Left renal cortex interstitium (tissue), 4 donors: ENCODE measurements around the gene VPS54. TPM values are rescaled to one million over a fixed set of nuclear protein-coding genes. Genes with fewer than 3 reads are reported as not detected.
A peak's percentile ranks its signal among the peaks of the same experiment; 100 is the strongest.

Source experiments
- DNase-seq, 4 donors: peaks; one replicate each; pipeline ENCODE4 v3.0.0-alpha.2; 2013; ENCODE audit warnings: low read depth in 4 of 4, low spot score in 2 of 4, missing footprints in 1 of 4
- polyA plus RNA-seq, 4 donors: library from polyadenylated mRNA; unstranded; fragments of 120-200 nt; gene quantifications; one replicate each; pipeline ENCODE4 v1.2.1, GENCODE V29; 2013; ENCODE audit not compliant: insufficient read length in 4 of 4

Gene VPS54, protein sequence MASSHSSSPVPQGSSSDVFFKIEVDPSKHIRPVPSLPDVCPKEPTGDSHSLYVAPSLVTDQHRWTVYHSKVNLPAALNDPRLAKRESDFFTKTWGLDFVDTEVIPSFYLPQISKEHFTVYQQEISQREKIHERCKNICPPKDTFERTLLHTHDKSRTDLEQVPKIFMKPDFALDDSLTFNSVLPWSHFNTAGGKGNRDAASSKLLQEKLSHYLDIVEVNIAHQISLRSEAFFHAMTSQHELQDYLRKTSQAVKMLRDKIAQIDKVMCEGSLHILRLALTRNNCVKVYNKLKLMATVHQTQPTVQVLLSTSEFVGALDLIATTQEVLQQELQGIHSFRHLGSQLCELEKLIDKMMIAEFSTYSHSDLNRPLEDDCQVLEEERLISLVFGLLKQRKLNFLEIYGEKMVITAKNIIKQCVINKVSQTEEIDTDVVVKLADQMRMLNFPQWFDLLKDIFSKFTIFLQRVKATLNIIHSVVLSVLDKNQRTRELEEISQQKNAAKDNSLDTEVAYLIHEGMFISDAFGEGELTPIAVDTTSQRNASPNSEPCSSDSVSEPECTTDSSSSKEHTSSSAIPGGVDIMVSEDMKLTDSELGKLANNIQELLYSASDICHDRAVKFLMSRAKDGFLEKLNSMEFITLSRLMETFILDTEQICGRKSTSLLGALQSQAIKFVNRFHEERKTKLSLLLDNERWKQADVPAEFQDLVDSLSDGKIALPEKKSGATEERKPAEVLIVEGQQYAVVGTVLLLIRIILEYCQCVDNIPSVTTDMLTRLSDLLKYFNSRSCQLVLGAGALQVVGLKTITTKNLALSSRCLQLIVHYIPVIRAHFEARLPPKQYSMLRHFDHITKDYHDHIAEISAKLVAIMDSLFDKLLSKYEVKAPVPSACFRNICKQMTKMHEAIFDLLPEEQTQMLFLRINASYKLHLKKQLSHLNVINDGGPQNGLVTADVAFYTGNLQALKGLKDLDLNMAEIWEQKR
- polyA plus RNA-seq, result 10 to 100 TPM; 42.8 to 52.9 (median 47.3) TPM

DNA sequence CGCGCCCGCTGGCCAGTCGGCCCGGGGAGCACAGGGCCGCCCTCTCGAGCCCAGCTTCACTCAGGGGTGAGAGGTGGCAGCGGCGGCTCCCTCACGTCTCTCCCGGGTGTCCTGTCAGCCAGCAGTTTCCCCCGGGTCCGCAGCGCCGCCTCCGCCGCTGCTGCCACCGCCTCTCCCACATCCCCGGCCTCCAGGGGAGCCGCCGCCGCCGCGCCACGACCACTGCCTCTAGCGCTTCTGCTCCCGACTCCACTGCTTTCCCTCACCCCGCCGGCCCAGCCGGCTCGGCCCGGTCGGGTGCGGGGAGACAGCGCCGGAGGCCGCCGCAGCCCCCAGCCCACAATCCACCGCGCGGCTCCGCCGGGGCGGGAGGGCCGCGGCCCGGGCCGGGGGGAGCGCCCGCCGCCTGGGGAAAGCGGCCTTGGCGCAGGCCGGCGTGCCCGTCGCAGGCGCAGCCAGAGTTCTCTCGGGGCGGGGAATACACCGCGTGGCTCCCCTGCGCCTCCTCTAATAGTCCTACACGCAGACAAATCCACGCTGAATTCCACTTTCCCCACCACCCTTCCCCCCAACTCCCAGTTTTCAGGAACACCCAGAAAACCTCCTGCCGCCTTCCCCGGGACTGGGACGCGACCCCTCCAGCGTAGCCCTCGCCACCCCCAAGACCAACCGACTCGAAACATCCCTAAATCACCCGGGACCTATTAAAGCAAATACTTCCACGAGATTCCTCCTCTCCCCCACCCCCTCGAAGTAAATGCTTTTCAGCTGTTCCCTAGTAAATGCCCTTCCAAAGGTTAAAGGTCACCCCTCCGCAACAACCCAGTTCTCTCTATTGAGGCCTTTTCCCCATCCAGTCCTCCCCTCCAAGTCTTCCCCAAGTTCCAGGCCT, at the start of gene VPS54:
TSS of gene VPS54 (minus strand) at position 346 of the 892 bp plus-strand sequence. CDS start 35,429 bp downstream, outside the sequence.
- DNase-seq, result peak; percentile 53 to 64 (median 54)

DNA sequence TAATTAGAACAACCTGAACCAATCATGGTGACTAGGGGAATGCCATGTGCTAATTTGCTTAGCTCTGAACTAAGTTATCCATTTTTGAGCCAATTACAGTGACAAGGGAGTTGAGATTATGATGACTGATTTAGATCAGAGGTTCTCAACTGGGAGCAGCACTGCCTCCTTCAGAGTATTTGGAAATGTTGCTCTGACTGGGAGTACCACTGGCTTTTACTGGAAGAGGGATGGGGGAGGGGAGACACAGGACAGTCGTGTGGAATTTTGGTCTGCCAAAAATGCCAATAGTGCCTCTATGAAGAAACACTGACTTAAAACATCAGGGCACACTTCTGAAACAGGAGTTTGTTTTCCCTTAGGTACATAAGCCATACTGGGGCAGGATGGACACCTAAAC, 48.1 kb upstream of the VPS54 start:
- no peak for DNase-seq

DNA sequence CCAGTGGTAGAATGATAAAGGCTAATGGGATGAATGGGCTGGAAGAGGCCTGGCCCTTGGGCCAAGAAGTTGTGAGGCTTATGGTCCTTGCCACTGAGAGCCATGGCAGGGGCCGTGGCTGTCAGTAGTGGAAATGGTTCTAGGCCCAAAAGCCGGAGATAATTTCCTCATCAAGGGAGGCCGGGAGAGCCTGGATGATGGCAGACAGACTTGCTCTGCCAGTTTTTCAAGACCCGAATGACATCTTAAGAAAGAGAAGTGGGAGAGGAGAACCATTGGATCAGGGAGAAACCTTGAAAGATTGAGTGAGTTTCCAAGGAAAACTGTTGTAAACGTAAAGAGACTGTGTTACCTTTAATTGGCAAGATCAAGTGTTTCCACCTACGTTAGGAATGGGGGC, 46.3 kb upstream of the VPS54 start:
- DNase-seq, result no peak

DNA sequence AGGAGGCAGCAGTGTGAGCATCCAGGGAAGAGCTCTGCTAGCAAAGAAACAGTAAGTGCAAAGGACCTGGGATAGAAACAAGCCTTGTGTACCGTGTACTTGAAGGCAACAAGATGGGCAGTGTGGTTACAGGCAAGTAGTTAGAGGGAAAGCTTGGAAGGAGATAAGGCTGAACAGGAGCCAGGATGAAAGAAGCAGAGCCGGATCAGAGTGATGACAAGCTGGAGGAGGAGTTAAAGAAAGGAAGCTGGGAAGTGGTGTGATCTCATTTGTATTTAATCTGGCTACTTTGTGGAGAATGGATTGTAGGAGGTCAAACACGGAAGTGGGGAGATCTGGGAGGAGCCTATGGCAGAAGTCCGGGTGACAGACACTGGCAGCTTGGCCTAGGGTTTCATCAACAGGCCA, 44.7 kb upstream of the VPS54 start:
- DNase-seq, result no peak

DNA sequence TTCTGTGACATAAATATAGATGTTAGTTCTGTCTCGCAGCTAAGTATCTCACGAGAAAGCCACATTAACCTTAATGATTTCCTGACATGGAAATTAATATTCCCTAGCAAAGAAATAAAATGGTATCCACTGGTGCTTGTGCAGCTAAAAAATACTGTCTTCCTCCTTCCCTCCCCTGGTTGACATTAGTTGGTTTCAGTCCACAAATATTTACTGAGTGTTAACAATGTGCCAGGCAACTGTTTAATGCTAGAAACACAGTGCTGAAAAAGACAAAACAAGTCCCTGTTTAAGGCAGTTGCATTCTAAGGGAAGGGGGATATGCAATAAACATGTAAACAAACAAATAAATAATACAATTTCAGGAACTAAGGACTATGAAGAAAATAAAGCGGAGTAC, 44.2 kb upstream of the VPS54 start:
- no peak for DNase-seq

DNA sequence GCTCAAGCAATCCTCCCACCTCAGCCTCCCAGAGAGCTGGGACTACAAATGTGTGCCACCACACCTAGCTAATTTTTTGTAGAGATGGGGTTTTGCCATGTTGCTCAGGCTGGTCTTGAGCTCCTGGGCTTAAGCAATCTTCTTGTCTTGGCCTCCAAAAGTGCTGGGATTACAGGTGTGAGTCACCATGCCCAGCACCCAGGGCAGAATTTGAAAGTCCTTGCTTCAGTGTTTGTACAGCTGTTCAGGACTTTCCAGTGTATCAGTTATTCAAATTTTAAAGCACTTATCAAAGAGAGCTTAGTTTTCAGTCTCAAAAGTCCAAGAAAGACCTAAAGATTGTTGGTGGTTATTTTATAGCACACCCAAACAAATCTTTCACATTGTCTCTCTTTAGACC, 43.6 kb upstream of the VPS54 start:
- no peak for DNase-seq

DNA sequence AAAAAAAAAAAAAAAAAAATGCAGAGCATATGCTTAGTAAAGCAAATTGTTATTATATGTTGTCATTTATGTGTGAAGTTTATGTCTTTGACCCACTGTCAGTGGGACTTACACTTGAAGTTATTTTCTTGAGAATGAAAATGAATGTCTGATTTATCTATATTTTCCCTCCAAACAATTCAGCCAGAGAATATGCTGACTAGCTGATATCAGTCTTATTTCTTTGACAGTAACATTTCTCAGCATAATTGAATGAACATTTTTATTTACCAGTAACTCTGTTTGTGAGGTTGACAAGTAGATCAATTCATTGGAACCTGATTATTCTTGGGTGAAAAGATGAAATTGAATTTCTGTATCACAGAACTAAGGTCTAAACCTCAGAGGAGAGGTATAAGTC, 40.0 kb upstream of the VPS54 start:
- no peak for DNase-seq

DNA sequence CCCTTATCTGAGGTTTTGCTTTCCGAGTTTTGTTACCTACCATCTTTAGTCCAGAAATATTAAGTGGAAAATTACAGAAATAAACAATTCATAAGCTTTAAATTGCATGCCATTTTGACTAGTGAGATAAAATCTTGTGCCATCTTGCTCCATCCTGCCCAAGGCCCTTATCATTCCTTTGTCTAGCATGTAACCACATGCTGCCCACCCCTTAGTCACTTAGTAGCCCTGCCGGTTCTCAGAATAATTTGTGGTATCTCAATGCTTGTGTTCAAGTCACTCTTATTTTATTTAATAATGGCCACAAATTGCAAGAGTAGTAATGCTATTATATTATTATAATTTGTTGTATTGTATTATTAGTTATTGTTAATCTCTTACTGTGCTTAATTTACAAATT, 36.8 kb upstream of the VPS54 start:
- no peak for DNase-seq

DNA sequence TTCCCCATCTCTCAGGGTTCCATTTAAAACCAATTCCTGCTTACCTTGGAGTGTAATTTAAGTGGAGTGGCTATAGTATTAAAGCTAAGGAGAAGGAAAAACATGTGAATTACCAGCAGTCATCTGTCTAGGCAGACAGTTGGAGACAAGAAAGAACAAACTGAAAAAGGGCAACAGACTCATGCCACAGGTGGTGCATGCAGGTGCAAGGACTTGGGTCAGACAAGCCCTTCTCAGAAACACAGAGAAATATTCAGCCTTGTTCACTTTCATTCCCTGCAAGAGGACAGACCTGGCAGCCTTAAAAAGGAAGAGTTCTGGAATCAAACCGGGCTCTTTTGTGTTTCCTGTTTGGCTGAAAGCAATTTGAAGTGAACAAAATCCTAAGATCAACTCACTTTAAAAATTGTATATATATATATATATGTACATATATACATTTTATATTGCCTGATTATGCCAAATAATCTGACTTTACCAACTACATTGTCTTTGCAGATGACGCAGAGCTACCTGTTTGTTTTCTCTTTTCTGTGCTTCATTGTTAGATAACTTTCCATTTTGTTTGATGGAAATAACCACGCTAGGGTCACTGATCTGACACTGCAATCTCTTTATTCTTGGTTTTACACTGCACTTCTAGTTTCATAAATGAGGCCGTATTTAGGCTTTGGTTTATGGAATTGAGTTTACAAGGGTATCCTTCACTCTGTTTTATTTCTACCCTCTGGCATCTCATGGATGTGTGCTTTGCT, 35.1 kb upstream of the VPS54 start:
- DNase-seq, result no peak

DNA sequence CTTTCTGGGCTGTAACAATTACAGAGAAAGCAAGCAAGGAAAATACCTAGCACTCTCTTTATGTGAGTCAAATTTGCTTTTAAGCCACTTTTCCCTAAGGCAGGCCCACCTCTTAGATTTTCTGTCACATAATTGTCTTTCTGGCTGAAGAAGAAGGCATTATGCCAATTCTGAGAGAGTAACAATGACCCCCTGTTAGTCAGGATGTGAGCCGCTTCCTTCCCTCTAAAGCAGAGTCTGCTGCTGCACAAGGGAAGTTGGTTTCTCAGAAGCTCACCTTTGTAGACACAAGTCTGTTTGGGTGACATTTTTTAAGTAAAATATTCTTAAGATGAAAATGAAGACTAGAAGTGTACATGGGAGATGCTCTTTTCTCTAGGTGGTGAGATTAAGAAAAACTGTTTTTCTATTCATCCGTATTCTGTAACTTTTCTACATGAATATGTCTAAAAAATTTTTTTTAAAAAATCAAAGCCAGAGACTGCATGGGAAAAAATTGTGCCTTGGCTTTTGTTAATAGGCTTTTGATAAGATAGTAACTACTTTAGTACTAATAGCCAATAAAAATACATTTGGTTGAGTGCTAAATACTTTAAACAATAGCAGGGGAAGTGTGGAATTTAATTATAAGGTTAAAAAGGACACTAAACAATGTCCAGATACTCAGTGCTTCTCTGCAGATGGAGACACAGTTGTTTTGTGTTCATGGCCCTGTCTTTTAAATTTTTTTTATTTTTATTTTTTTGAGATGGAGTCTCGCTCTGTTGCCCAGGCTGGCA, 33.4 kb upstream of the VPS54 start:
- no peak for DNase-seq

DNA sequence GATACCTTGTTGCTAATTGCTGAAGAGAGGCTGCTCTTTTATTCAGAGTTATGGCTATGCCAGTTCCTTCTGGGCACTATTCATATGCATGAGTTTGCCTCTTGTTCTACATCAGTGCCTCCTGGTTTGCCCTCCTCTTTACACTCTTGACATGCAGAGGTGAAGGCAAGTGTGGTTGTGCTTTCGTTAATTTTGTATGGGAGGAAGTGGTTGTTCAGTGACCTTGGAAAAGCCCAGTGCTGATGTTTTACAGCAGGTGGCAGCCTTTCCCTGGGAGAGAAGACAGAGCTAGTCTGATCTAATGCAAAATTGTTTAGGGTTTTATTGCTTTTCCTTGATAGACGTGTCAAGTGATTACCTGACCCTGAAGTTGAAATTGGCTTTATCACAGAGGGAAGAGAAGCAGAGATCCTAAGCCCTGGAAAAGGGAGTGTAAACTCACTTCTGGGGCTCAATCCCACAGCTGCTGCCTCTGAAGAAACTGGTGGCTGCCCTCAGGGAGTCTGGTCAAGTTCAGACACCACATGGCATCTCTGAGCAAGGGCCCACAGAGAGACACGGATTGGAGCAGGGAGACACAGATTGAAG, 30.5 kb upstream of the VPS54 start:
- peak; percentile 39 to 70 (median 52) for DNase-seq

DNA sequence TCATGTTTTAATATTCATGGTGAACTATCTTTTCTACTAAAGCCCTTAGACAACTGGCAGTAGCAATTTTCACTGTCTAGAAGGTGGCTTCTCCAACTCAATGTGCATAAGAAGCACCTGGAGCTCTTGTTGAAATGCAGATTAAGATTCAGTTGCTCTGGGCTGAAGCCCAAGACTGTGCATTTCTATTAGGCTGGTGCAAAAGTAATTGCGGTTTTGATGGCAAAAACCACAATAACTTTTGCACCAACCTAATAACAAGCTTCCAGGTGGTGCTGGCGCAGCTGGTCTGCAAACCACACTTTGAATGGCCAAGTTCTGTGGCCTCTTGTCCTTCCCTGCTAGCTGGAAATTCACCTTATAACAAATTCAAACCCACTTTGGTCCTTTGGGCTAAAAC, 26.7 kb upstream of the VPS54 start:
- no peak for DNase-seq

DNA sequence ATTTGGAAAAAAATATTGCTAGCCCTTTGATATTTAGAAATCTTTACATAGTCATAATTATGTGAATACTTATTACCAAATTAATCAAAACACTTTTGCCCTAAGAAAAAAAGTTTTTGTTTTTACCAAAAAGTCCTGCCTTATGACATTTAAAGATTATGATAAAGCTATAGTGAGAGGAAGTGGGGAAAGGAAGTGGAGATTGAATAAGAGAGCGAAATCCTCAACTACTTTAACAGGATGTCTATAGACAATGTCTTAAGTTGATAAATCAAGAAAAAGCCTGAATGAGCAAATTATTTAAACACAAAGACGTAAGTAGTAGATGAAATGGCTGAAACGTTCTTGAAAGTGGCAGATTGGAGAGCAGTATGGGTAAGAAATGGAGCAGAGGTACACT, 20.9 kb upstream of the VPS54 start:
- no peak for DNase-seq

DNA sequence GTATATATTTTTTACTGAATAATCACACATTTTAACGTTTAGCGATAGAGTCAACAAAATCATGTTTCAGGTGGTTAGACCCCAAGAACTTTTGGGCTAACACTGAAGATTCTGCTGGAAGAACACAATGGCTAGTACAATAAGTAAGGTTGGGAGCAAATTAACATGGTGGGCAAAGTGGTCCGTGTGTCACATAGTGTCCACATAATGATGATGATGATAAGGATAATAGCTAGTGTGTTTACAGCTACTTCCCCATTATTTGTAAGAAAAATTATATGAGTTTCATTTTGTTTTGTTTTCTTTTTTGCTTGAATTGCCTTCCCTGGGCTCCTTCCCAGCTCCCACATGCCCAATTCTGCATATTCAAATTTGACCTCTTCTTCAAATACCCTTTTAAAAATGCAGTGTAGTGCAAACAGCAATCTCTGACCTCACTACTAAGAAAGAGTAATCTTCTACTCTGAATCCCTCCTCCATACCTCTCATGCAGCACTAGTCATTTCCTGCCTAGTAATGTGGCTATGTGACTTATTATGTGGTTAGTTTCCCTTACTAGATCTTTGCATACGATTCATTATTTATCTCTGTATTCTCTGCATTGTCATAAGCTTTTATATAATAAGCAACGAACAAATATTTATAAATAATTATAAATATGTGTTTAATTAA, 16.9 kb upstream of the VPS54 start:
- DNase-seq, result no peak

DNA sequence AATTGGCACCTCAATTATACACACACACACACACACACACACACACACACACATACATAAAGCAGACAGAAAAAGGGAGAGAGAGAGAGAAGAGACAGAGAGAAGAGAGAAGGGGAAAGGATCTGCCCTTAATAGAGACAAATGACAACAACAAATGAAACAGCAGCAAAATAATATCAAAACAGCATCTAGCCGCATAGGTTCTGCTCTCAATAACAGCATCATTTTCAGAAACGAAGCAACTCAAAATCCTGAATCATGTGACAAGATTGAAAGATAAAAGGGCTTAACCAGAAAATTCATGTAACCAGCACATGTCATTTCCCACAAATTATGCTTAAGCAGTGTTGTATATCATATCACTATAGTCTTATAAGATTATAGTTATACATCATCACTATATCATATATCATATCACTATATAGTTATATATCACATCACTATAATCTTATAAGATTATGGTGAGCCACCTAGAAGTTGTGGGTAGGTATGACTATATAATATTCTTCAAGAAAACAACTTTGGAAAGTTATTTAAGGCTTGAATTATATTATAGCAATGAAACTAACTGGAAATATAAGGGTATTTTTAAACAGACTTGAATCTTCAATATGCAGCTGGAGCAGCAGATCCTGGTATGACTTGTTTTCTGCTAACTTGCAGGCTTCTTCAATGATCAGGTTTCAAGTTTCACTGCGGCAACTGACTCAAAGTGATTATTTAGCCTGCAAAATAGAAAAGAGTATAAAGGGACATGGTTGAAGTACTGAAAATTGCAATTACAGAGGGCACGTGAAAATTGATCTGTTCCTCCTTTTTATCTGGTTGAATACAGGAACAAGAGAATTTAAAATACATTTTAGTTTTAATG, 16.1 kb upstream of the VPS54 start:
- DNase-seq, result no peak

DNA sequence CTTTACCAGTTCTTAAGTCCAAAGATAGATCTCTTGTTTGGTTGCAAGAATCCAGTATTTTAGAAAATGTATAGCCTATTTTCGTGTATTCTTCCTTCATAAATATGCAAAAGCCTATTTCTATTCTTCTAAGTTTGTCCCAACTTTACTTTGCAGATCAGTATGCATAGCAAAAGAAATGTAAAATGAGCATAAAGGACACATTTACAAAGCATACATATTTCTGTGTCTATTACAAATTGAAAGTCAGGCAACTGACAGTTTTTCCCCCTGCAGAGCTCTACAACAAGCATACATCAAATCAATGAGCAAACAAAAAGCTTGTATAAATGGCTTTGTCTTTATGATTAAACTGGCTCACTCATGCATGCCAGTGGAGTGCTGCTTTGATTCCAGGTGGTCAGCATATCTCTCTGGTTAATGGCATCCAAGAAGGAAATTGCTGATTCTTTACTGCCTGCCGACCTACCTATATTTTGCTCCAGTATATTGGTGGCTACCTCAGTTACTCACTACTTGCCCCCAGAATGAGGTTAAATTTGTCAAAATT, 10.0 kb upstream of the VPS54 start:
- no peak for DNase-seq

DNA sequence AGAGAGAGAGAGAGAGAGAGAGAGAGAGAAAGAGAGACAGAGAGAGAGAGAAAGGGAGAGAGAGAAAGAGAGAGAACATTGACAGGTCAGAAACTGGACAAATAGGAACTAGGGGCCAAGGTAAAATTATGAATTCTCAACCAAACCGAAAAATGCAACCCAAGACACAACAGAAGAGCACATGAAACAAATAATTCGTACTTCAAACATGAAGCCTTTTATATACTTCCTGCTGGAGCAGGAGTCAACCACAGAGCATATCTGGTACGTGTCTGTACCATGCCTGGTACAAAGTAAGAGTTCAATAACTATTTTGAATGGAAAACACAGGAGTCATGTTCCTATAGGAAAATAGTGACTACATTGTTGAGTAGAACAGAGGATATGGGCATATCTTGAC, 6.5 kb upstream of the VPS54 start:
- no peak for DNase-seq
